EH (cell line): ENCODE results near the gene LRP6.
A peak's percentile ranks its signal among the peaks of the same experiment; 100 is the strongest.

Experiments used
- DNase-seq: peaks from one replicate; pipeline ENCODE4 v3.0.0-alpha.2; 2015; ENCODE audit warnings: low read depth

Gene LRP6

GRCh38 chr12:12072064-12072760, 194.6 kb downstream of the LRP6 start:
- DNase-seq: no peak

GRCh38 chr12:12070674-12071656, 195.9 kb downstream of the LRP6 start, which contains the start of gene BCL2L14:
BCL2L14 (plus strand) TSS chr12:12070939; CDS start chr12:12079306, 8,367 bp downstream.
- peak; percentile 35 for DNase-seq

GRCh38 chr12:12069821-12070548, 196.9 kb downstream of the LRP6 start:
- DNase-seq: no peak

- no peak for DNase-seq
These were observed 198.1 kb downstream of the LRP6 start for GRCh38 chr12:12068751-12069150.
